ENCODE results near the gene IGF1R. TPM values are rescaled to one million over a fixed set of nuclear protein-coding genes. Genes with fewer than 3 reads are reported as not detected.

Gene IGF1R
- total RNA-seq, 3 donors from 2014 or later = 34.7 to 65.2 (median 47.7) TPM

GRCh38 chr15:98937413-98938104 is 289.2 kb downstream of the IGF1R start:
- no peak for TF ChIP-seq CTCF (IDR thresholded peaks at IDR 0.05)
- intact Hi-C loops (cut with DNase I, micrococcal nuclease) = no loop called here
- ATAC-seq (no peak), DNase-seq (no peak)
- H3K9me3 ChIP-seq = no peaks in the 10 kb centered on the region
- no peak overlapping the region for H3K4me3 ChIP-seq
- H3K4me1 ChIP-seq (ENCODE audit: low read depth) = no peaks in the 10 kb centered on the region
- no peaks in the 10 kb centered on the region for H3K36me3 ChIP-seq (ENCODE audit: low read depth)

GRCh38 chr15:98938105-98938417 is 289.7 kb downstream of the IGF1R start:
- no peak for TF ChIP-seq CTCF (IDR thresholded peaks at IDR 0.05)

DNA sequence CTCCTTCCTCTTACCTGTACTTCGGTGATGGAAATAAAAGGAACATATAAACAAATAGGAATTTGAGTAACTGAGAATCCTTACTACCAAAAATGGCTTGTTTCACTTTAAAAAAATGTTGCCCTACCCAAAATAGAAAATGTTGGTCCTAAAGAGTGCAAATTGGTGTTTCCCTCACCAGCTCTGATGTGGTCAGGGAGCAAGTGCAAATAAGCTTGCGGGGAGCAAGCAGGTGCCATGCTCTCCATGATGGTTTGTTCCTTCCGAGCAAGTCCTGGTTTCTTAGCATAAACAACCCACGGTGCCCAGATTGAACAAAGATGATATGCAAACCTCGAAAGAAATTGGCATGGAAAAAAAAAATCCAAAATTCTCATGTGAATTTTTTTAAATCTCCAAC is 290.5 kb downstream of the IGF1R start:
- ATAC-seq (no peak), DNase-seq (no peak)
- intact Hi-C loops (cut with DNase I, micrococcal nuclease) = no loop called here
- Histone ChIP-seq H3K9me3 (no peaks in the 10 kb centered on the region), H3K4me3 (no peak overlapping the region), H3K4me1 (ENCODE audit: low read depth) (no peaks in the 10 kb centered on the region), H3K36me3 (ENCODE audit: low read depth) (no peaks in the 10 kb centered on the region)
- no peak for TF ChIP-seq CTCF (IDR thresholded peaks at IDR 0.05)

More at GRCh38 chr15:98938105-98938417, 289.7 kb downstream of the IGF1R start:
- ATAC-seq (no peak), DNase-seq (no peak)
- Histone ChIP-seq H3K36me3 (ENCODE audit: low read depth) (no peaks in the 10 kb centered on the region), H3K9me3 (no peaks in the 10 kb centered on the region), H3K4me1 (ENCODE audit: low read depth) (no peaks in the 10 kb centered on the region), H3K4me3 (no peak overlapping the region)
- intact Hi-C loops (cut with DNase I, micrococcal nuclease) = no loop called here

DNA sequence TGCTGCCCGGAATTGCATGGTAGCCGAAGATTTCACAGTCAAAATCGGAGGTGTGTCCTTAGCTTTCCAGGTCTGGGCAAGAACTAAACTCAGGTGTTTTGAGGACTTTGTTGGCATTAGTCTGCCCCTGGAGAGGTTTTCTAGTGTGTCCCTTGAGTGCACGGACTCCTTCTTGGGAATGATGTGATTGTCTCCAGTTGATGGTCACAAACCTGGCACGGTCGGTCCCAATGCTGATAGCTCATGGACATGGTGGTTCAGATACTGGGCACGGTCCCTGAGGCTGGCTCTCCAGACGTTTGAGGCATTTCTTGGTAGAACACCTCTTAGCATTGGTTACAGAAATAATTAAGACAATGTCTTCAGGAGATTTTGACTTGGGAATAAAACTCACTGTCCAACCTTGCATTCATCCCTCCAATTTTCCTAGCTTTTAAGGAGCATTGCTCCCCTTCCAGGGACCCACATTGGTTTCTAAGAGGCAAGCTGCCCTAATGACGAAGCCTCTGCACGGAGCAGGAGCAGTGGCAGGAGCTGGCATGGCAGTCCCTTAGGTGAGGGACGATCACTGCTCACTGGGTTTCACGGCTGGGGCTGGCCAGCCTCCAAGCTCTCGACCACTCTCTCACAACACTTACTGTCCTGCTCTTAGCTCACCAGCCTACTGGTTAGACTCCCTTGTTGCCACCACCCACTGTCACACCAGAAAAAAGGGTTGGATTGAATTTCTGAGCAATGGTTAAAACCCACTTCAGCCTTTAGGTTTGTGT is 291.2 kb downstream of the IGF1R start:
- DNase-seq = no peak
- H3K4me1 ChIP-seq (ENCODE audit: low read depth) = no peaks in the 10 kb centered on the region
- no peaks in the 10 kb centered on the region for H3K36me3 ChIP-seq (ENCODE audit: low read depth)
- no peaks in the 10 kb centered on the region for H3K9me3 ChIP-seq
- intact Hi-C loops (cut with DNase I, micrococcal nuclease) = no loop called here
- H3K4me3 ChIP-seq = no peak overlapping the region
- no peak for ATAC-seq
- TF ChIP-seq CTCF (IDR thresholded peaks at IDR 0.05) = no peak

DNA sequence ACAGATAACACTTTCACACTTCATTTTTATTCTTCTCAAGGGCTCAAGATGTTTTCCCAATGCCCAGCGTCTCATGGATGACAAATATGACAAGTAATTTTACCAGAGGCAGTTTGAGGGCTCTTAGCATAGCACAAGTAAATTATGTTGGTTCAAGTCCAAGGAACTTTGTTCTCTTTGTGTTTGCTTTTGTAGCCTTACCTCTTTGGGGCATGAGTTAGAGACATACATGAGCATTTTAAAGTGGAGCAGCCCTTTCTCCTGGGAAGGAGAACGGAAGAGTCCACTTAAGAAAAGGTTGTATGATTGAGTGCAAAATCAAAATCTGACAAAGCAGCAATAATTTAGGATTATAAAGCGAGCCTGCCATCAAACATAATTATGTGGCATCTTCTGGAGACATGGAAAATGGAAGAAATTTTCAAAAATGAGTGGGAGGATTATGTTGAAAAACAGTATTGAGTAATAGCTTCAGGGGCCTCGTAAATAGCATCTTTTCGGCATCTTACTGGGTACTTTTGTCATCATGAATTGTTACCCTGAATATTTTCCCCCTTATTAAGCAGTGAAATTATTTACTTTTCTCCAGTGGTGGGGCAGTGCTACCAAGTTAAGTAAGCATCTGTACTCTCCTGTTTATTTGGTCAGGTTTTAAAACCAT is 293.4 kb downstream of the IGF1R start:
- intact Hi-C loops (cut with DNase I, micrococcal nuclease) = no loop called here
- ATAC-seq = peak; percentile 81
- H3K9me3 ChIP-seq = no peaks in the 10 kb centered on the region
- no peak for TF ChIP-seq CTCF (IDR thresholded peaks at IDR 0.05)
- DNase-seq = no peak
- H3K4me3 ChIP-seq = no peak overlapping the region
- H3K36me3 ChIP-seq (ENCODE audit: low read depth) = no peaks in the 10 kb centered on the region
- no peaks in the 10 kb centered on the region for H3K4me1 ChIP-seq (ENCODE audit: low read depth)
